Coronary artery (tissue), 2 donors: ENCODE results near the gene MSI2.

ENCODE experiments used
- DNase-seq: peaks from one replicate; pipeline ENCODE4 v3.0.0-alpha.2; 2017; ENCODE audit warnings: low spot score
- H3K27ac ChIP-seq, 2 donors: fragments of 200-600 bp; sonication (generic); one replicate each; pipeline ENCODE4 v1.5.1; 2016 to 2019
- H3K4me3 ChIP-seq: fragments of 200-600 bp; sonication (generic); 2 replicates; pipeline ENCODE4 v1.5.1; 2016; ENCODE audit warnings: mild to moderate bottlenecking, moderate library complexity
- CTCF ChIP-seq: fragments of 200-600 bp; sonication (generic); IDR thresholded peaks from one replicate; pipeline ENCODE4 v1.5.1; 2019; ENCODE audit warnings: antibody characterized with exemption

Gene MSI2

GRCh38 chr17:57723427-57724025, 467.2 kb downstream of the MSI2 start:
- DNase-seq: no peak
- Histone ChIP-seq H3K27ac (no peak overlapping the region), H3K4me3 (no peak overlapping the region)
- TF ChIP-seq CTCF: no peak

GRCh38 chr17:57724026-57724728, 467.9 kb downstream of the MSI2 start:
- no peak for DNase-seq
- H3K4me3 ChIP-seq: no peak overlapping the region
- TF ChIP-seq CTCF: no peak
- H3K27ac ChIP-seq: no peak overlapping the region

GRCh38 chr17:57724729-57725125, 468.4 kb downstream of the MSI2 start:
- no peak overlapping the region for H3K27ac ChIP-seq
- DNase-seq: no peak
- no peak overlapping the region for H3K4me3 ChIP-seq
- TF ChIP-seq CTCF: no peak

- DNase-seq: no peak
- H3K4me3 ChIP-seq: no peak overlapping the region
- H3K27ac ChIP-seq: no peak overlapping the region
- TF ChIP-seq CTCF: no peak
Observed at GRCh38 chr17:57726213-57726790, 470.0 kb downstream of the MSI2 start.

GRCh38 chr17:57726838-57727237, 470.5 kb downstream of the MSI2 start:
- DNase-seq: no peak
- Histone ChIP-seq H3K27ac (no peak overlapping the region), H3K4me3 (no peak overlapping the region)
- TF ChIP-seq CTCF: no peak

GRCh38 chr17:57727630-57728175, 471.4 kb downstream of the MSI2 start:
- no peak for TF ChIP-seq CTCF
- Histone ChIP-seq H3K4me3 (no peak overlapping the region), H3K27ac (no peak overlapping the region)
- no peak for DNase-seq
